Adrenal gland (tissue), 12 donors: ENCODE data around the gene SHCBP1L. TPM values are rescaled to one million over a fixed set of nuclear protein-coding genes. Genes with fewer than 3 reads are reported as not detected.

Source experiments
- DNase-seq, 7 donors: peaks; one replicate each; pipeline ENCODE4 v3.0.0-alpha.2; 2019 to 2020
- H3K27ac ChIP-seq, 5 donors: fragments of 200-600 bp; sonication (generic) in 4 of 5; 1 replicate in 3 of 5; 2 replicates in 2 of 5; pipeline versions ENCODE4 v1.5.1 to v1.8.0; 2016 to 2020; ENCODE audit warnings: mild to moderate bottlenecking in 1 of 5
- H3K27me3 ChIP-seq: fragments of 200-600 bp; 2 replicates; pipeline ENCODE4 v1.8.0; 2021
- H3K36me3 ChIP-seq, 2 donors: fragments of 200-600 bp; replicated peaks in 1 of 2; 1 replicate in 1 of 2; 2 replicates in 1 of 2; pipeline versions ENCODE4 v1.5.1 to v1.8.0; 2018 to 2022
- H3K4me1 ChIP-seq, 2 donors: fragments of 200-600 bp; replicated peaks in 1 of 2; 1 replicate in 1 of 2; 2 replicates in 1 of 2; pipeline versions ENCODE4 v1.5.1 to v1.8.0; 2018 to 2021
- H3K4me3 ChIP-seq, 4 donors: fragments of 200-600 bp; sonication (generic) in 3 of 4; one replicate each; pipeline ENCODE4 v1.5.1; 2016 to 2018
- H3K9me3 ChIP-seq, 3 donors: fragments of 200-600 bp; sonication (generic) in 1 of 3; replicated peaks in 1 of 3; 1 replicate in 2 of 3; 2 replicates in 1 of 3; pipeline versions ENCODE4 v1.5.1 to v1.8.0; 2016 to 2021
- CTCF ChIP-seq, 6 experiments: fragments of 450-650 bp in 4 of 6; fragments of 200-600 bp in 2 of 6; sonication (generic) in 1 of 6; IDR thresholded peaks; 1 replicate in 5 of 6; 2 replicates in 1 of 6; pipeline versions ENCODE4 v1.5.1 to v1.8.0; 2016 to 2021; ENCODE audit warnings: antibody characterized with exemption in 6 of 6, mild to moderate bottlenecking in 2 of 6, moderate library complexity in 1 of 6
- POLR2A ChIP-seq, 2 donors: fragments of 450-650 bp; IDR thresholded peaks; one replicate each; pipeline ENCODE4 v1.6.1; 2017; ENCODE audit warnings: antibody characterized with exemption in 2 of 2, mild to moderate bottlenecking in 2 of 2, moderate library complexity in 1 of 2
- WGBS, 4 donors: extraction: QIAGEN DNeasy Blood & Tissue Kit in 2 of 4; methylation state at CpG; one replicate each; pipeline versions ENCODE4 v1.1.5 to v1.1.7; 2013 to 2017; 5-methylcytosine and 5-hydroxymethylcytosine counted together
- intact Hi-C, 2 donors: fragments of 100-400 bp; cut with DNase I; formaldehyde crosslinking; loops; one replicate each; pipeline versions ENCODE4 v1.14.1 to v1.15.0; 2022 to 2023
- polyA plus RNA-seq, 3 donors: library from polyadenylated mRNA; stranded (reverse); fragments of 200-250 nt in 2 of 3; fragments of 350-450 nt in 1 of 3; fragmentation: Illumina TruSeq in 1 of 3; extraction: RNeasy Lipid Tissue Mini Kit (QIAGEN cat#74804) in 1 of 3; gene quantifications; one replicate each; pipeline ENCODE4 v1.2.3, GENCODE V29; 2013 to 2014
- total RNA-seq, 9 donors: library from RNA; depleted of rRNA in 4 of 9; stranded (reverse); fragments of >200 nt in 4 of 9; fragments of 120-200 nt in 1 of 9; fragmentation: NEBNext Ultra II Directional in 1 of 9; extraction: Animal tissue kit (Norgen Biotek cat#: 25700) in 1 of 9; gene quantifications; one replicate each; pipeline versions ENCODE4 v1.1.0 to v1.2.4, GENCODE V29; 2013 to 2023
- donor health status: healthy with polysubstance abuse.
- donor health status: Bipolar disorder and iron deficiency.
- donor health status: DM: yes; HTN: yes; CAD: no.
- donor health status: DM: no; HTN: no; CAD: no.
- donor health status: DM: no; HTN: no; CAD: no.
- donor health status: DM: yes; HTN: yes; CAD: no.

The SHCBP1L gene
- total and polyA plus RNA-seq, 12 donors: 0.06 TPM; not detected in 11

DNA sequence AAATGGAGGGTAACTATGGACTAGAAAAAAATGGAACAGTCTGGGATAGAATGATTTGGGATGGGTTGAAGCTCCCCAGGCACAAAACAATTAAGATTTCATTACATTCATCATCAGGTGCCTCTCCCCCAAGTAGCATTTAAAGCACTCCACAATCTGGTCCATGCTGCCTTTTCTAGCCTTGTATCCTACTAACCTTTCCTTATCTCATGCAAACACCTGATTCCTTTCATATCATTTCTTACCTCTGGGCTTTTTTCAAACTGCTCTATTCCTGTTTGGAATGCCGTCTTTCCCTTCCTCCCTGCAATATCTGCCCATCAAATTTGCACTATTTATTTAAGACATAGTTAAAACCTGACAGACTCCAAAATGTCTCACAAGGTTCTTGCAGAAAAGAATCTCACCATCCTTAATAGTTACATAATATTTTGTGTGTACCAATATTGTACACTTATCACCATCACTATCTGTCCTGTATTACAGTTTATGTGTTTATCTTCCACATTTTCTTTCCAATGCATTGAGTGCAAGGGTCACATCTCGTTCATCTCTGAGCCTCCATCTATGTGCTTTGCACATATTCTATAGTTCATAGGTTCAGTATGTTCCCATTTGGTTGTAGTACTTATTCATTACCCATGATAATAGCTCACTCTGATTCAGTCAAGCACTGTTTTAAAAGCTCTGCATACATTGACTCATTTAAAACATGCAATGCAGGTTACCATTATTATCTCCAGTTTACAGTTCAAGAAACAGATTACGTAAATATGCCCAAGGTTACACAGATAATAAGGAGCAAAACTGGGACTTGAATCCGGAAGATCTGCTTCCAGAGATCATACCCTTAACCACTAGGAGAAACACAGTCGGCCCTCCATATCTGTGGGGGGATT lies 16.1 kb upstream of the SHCBP1L start:
- WGBS, 4 donors: 56 to 77% (median 66%) methylated on average over 5 of the region's 5 CpGs
- intact Hi-C loops: loop anchor here in 1 of 2 donors (10.0 kb wide), 2 partner anchors 166 to 256 kb away; no protein-coding TSS in a partner anchor
- Histone ChIP-seq H3K4me3 (no peak overlapping the region), H3K4me1 (no peaks in the 10 kb centered on the region), H3K27me3 (no peaks in the 10 kb centered on the region), H3K36me3 (no peaks in the 10 kb centered on the region), H3K27ac (no peak overlapping the region), H3K9me3 (no peaks in the 10 kb centered on the region)
- DNase-seq: no peak
- TF ChIP-seq CTCF (IDR thresholded peaks at IDR 0.05): no peak
- no peak for TF ChIP-seq POLR2A (IDR thresholded peaks at IDR 0.05)

DNA sequence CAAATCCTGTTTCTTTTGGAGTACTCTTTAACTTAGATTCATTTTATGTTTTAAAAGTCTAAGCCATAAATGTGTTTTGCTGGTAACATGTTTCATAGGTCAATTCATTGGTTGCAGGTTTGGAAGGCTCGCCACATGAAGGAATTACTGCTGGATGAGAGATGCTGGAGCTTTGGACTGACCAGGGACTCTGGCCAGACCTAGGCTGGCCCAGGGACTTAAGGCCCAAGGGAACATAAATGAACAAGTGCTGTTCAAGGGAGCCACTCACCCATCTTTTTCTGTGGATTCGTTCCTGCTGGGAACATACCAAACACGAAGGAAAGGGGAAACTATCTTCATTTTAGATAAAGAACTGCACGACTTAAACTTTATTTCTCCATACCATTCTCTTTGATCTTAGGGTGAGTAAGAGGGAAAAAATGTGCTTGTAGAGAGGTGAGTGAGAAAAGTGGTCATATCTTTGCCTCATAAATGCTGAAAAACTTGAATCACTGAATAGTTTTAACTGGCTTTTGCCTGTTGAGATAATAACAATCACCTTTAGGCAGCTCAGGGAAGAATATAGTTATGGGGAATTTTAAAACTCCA lies 15.3 kb upstream of the SHCBP1L start:
- H3K36me3 ChIP-seq: no peaks in the 10 kb centered on the region
- no peak for DNase-seq
- no peak overlapping the region for H3K27ac ChIP-seq
- no peaks in the 10 kb centered on the region for H3K9me3 ChIP-seq
- no peaks in the 10 kb centered on the region for H3K27me3 ChIP-seq
- H3K4me3 ChIP-seq: no peak overlapping the region
- 54 to 70% (median 68%) methylated on average over 4 of the region's 4 CpGs for WGBS, 4 donors
- no peak for TF ChIP-seq CTCF (IDR thresholded peaks at IDR 0.05)
- TF ChIP-seq POLR2A (IDR thresholded peaks at IDR 0.05): no peak
- peaks cover 0 to under 1% of the 10 kb centered on the region in 2 donors for H3K4me1 ChIP-seq
- intact Hi-C loops: loop anchor here in 1 of 2 donors (10.0 kb wide), 2 partner anchors 167 to 257 kb away; no protein-coding TSS in a partner anchor

DNA sequence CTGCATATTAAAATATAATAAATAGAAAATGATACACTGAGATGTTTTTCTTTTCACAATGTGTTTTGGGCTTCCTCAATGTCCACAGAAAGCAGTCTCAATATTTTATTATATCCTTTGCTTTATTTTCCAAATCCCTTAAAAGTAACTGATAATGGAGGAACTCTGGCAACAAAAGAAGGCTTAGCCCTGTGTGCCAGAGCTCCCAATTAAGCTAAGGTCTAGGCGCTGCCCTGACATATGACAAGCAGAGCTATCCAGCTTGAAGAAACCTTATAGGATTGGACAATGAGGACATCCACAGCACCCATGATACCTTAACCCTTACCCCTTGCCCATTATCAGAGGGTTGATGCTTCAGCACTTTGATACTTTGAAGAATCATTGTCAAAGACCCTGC lies 12.9 kb upstream of the SHCBP1L start:
- intact Hi-C loops: loop anchor here in 1 of 2 donors (10.0 kb wide), 2 partner anchors 169 to 259 kb away; no protein-coding TSS in a partner anchor
- WGBS, 4 donors: 79 to 94% (median 91%) methylated on average over 1 of the region's 1 CpG
- no peaks in the 10 kb centered on the region for H3K27me3 ChIP-seq
- H3K36me3 ChIP-seq: no peaks in the 10 kb centered on the region
- H3K4me1 ChIP-seq: peaks cover 0 to 7% of the 10 kb centered on the region in 2 donors
- no peaks in the 10 kb centered on the region for H3K9me3 ChIP-seq
- no peak overlapping the region for H3K27ac ChIP-seq
- no peak overlapping the region for H3K4me3 ChIP-seq
- no peak for DNase-seq
- no peak for TF ChIP-seq CTCF (IDR thresholded peaks at IDR 0.05)
- TF ChIP-seq POLR2A (IDR thresholded peaks at IDR 0.05): no peak

DNA sequence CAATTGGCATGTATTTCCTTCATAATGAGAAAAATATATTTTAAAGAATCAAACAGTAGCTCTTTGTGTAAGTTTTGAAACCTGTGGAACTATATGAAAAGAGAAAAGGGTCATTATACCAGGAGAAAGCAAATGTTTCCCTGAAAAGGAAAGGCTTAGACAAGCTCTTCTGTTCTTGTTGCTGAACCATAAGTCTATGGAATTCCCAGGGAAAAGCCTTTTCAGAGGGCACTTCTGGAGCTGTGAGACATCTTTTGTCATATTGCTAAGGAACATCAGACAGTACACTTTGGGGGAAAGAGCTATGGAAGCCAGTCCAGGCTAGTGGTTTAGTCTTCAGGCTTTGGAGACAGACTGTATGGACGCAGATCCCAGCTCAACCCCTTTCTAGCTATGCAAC lies 12.1 kb upstream of the SHCBP1L start:
- no peak overlapping the region for H3K27ac ChIP-seq
- no peaks in the 10 kb centered on the region for H3K36me3 ChIP-seq
- intact Hi-C loops: loop anchor here in 1 of 2 donors (10.0 kb wide), 2 partner anchors 170 to 260 kb away; no protein-coding TSS in a partner anchor
- peaks cover 0 to 7% of the 10 kb centered on the region in 2 donors for H3K4me1 ChIP-seq
- no peaks in the 10 kb centered on the region for H3K27me3 ChIP-seq
- WGBS, 4 donors: 90 to 100% (median 93%) methylated on average over 1 of the region's 1 CpG
- no peak overlapping the region for H3K4me3 ChIP-seq
- TF ChIP-seq POLR2A (IDR thresholded peaks at IDR 0.05): no peak
- no peak for TF ChIP-seq CTCF (IDR thresholded peaks at IDR 0.05)
- DNase-seq: no peak
- H3K9me3 ChIP-seq: no peaks in the 10 kb centered on the region
